NCI-H446 treated with DMSO at 0.1 percent for 48 hours (cell line): ENCODE data around the gene TRMT5.

Experiments
- DNase-seq: peaks from one replicate; lab custom pipeline; 2025; lab: John Stamatoyannopoulos, UW

TRMT5 gene, protein sequence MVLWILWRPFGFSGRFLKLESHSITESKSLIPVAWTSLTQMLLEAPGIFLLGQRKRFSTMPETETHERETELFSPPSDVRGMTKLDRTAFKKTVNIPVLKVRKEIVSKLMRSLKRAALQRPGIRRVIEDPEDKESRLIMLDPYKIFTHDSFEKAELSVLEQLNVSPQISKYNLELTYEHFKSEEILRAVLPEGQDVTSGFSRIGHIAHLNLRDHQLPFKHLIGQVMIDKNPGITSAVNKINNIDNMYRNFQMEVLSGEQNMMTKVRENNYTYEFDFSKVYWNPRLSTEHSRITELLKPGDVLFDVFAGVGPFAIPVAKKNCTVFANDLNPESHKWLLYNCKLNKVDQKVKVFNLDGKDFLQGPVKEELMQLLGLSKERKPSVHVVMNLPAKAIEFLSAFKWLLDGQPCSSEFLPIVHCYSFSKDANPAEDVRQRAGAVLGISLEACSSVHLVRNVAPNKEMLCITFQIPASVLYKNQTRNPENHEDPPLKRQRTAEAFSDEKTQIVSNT

DNA sequence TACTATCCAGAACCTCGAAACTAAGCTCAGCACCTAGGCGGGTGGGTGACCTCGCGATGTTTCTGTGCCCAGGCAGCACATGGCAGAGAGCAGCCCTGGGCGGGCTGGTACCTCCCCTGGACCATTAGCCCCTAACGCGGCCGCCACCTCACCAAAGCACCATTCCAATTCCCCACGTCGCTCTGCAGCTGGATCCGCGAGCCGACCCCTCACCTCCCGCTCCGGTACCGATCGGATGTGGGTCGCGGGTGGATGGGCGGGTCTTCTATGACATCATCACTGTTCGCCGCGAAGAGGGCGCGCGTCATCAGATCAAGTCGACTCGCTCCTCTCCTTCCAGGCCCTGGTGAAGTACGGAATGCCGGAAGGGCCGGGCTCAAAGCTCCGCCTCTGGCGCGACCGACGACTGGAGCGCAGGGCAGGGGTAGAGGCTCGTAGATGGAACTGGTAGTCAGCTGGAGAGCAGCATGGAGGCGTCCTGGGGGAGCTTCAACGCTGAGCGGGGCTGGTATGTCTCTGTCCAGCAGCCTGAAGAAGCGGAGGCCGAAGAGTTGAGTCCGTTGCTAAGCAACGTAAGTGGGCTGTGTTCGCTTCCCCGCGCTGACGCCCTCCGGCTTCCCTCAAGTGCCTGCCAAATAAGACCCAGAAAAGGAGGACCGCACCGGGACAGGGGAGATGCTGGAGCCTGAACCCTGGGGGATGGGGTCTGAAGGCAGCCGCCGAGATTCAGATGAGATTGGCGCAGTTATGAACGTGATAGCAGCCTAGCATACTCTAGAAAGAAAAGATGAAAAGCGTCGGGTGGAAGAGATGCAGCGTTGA lies at the start of gene TRMT5, which contains the start of gene SLC38A6:
Gene TRMT5 (minus strand): TSS at position 269 of the 822 bp plus-strand sequence. CDS start 106 bp downstream, at position 163.
Gene SLC38A6 (plus strand): TSS at position 435 of the 822 bp plus-strand sequence. CDS start 33 bp downstream, at position 468.
- DNase-seq = peak; percentile 84

DNA sequence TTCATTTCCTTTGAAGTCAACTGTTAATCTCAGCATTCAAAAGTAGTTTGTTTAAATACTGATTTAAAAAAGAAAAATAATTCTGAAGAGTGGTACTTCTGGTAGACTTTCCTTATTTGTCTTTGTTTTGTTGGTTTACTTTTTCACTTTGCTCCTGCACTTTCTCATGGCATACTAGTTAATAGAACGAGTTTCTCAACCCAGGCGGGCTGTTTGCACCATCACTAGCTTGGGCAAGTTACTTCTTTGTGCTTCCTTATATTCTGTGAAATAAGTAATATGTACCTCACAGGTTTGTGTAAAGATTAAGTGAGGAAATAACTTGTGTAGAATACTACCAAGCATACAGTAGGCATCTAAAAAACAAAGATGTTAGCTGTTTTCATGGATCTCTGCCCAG lies 45.6 kb upstream of the TRMT5 start:
- no peak for DNase-seq

DNA sequence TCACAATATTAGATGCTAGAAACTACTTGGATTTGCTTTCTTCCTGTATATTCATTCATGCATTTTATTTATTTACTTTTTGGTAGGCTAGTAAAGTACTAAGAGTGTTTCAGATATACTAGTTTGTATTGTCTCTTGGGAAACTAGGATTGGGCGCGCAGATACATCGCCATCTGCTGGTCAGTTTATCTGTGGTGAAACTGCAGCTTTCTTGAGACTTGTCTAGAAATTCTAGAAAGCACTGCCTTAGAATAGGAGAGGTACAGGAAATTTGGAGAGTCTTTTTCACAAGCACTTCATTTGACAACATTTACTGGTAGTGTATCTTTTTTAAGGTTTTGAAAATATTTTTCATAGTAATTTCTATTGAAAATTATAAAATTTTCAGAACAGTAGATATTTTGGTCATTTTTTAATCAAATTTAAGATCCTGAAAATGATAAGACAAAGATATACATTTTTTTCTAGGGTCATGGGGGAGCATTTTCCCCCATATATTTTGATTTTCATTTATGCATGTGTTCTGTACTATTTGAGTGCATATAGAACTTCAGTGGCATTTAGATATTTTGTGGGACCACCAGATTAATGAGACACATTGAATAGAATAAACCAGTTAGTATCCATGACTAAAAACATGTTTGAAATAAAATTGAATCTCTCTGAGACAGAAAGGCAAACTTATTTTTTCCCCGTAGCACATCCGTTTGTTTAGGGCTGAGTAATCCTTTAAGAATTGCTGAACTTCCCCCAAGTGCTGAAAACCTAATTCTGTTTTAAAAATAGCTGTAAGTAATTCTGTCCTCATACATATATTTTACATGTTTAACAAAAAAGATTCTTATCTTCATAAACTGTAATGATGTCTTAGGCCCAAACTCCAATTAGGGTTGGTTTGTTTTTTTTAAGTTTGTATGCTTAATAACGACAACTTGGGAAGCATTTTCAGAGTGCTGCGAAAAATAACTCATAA lies 44.7 kb upstream of the TRMT5 start:
- DNase-seq = peak; percentile 56

DNA sequence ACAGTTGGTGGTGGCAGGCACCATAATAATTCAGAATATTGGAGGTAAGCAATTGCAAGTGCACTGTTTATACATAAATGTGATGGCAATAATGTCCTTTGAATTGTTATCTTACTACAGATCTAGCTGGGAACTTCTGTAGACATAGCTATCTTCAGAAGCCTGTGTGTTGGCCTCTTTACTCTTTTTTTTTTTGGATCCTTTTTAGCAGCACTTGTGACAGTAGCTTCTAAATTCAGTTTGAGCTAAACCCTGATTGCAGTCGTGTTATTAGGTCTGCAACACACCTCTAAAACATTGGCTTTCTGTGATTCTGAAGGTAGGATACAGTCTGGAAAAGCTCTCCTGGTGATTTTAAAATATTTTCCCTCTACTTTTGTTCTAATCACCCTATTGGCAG lies 38.7 kb upstream of the TRMT5 start:
- DNase-seq = no peak

DNA sequence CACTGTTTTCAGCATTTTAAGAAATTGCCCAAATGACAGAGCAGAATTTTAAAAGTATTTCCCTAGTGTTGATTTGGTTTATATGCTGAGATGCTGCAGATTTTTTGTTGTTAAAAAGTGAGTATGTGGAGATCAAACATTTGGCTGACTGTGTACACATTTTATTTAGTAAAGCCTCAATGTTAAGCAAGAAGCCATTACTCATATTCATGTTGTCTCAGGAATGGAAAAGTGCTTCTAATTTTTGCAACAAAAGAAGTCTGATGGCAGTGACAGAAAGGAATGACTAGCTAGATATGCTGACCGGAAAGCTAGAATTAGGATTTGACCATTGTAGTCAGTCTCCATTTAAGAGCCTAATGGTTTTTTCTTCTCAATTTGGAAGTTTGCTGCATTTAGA lies 22.7 kb upstream of the TRMT5 start:
- DNase-seq = no peak

DNA sequence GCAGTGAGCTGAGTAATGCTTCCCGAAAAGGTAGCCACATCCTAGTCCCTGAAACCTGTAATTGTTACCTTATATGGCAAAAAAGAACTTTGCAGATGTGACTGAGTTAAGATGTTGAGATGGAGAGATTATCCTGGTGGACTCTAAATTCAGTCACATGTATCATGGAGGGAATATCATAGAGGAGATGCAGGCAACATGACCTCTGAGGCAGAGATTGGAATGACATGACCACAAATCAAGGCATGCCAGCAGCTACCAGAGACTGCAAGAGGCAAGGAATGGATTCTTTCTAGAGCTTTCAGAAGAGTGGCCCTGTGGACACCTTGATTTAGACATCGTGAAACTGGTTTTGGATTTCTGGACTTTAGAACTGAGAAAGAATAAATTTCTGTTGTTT lies 18.7 kb upstream of the TRMT5 start:
- no peak for DNase-seq

DNA sequence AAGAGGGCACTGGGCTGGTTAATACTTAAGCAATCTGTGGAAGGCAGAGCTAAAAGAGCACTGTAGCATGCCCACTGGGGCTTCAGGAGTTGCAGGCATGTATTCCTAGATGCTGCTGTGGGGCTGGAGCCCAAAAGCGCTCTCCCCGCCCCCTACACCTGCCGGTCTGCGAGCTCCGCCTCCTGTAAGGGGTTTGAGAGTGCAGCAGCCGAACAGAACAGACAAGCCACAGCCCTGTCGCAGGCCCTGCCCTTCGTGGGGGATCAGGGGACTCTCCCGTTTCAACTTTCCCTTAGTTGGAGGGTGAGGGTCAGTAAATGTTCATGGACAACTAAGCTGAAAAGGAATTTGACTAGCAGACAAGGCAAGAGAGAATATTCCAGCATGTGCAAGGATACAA lies 17.7 kb upstream of the TRMT5 start:
- no peak for DNase-seq

DNA sequence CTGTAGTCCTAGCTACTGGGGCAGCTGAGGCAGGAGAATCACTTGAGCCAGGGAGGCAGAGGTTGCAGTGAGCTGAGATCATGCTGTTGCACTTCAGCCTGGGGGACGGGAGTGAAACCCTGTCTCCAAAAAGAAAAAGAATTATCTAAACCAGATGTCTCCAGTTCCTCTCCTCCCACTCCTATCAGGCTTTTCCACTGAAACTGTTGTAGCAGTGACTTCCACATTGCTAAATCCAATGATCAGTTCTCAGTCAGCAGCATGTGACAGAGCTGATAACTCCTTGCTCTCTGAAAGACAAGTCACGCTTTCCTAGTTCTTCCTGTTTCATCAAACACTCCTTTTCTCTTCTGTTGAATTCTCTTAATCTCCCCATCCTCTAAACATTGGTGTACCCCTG lies 8.7 kb upstream of the TRMT5 start:
- DNase-seq = no peak

DNA sequence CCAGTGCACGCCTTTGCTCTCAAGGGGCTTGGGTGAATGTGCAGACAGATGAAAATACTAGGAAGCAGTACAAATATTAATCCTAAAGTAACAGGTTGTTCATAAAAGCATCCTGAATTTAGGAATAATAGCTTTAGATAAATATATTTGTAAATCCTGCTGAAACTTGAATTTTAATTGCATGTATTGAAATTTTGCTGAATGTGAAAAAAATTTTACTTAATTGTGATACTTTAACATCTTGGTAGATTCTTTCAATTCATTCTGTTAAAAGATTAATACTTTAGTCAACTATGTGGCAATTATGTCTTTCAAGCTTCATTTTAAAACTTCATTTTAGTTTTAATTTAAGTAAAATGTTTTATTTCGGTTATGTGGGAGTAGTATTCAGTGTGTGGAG lies 5.6 kb upstream of the TRMT5 start:
- no peak for DNase-seq

DNA sequence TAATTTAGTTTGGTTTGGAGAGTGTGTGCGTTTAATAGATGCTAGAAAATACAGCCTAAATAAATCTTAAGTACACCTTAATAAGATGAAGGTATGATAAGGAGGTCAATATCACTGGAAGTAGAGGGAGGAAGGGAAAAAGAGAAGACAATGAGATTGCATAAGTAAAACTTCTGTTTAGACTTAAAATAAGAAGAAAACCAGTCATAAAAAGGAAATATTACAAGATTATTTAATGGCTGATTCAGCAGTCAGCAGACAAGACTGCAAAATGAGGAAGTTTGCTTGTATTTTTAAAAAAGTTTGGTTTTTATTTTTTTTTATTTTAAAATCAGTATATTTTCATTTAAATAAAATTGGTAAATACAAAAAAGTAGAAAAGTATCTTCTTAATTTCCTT lies 3.3 kb upstream of the TRMT5 start:
- DNase-seq = no peak

DNA sequence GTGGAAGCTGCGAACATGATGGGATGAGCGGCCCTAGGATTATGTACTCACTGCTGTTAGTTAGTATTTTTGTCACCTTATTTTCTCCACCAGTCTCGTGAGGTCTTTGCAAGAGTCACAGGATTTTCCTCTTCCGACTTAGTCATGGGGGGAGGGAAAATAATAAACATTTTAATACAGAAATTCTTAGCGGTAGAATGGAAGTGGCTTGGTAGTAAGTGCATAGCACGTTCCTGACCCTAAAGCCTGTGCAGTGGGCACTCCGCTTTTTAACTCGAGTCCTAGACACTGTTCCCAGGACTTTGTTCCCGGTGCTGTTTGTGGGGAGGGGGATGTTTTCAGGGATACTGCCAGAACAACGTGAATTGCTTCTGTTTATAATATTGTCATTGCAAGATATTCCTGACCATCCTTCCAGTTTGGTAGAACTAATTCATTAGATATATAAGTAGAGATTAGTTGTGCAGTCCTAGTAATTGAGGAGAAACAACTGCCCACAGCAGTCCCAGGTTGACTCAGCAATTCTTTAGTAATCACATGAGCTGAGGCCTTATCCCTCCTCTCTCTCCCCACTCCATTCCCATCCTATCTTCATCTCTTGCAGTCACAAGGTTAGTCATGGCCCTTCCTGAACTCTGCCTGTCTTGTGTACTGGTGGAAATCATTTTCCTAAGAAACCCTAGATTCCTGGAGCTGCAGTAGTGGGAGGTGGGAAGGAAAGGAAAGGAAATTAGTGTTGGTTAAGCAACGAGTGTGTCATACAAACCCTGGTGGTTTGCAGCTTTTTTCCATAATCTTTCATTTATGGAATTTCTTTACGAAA lies 965 bp upstream of the TRMT5 start:
- DNase-seq = no peak

DNA sequence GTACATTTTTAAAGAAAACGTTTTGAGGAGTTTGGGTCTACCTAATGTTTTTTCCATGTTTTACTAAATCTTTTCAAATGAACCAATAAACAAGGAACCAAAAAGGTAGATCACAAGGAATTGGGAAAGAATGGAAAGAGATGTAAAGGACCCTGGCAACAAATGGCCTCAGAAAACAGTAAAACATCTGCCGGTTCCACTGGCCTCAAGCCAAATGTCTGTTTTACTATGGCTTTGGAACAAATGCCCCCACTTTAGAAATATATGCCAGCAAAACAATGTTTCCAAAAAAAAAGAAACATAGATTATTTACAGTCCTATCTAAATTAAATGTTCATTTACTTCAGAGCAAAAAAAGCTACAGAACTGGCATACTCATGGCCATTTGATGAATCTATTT lies 3.0 kb downstream of the TRMT5 start:
- no peak for DNase-seq

DNA sequence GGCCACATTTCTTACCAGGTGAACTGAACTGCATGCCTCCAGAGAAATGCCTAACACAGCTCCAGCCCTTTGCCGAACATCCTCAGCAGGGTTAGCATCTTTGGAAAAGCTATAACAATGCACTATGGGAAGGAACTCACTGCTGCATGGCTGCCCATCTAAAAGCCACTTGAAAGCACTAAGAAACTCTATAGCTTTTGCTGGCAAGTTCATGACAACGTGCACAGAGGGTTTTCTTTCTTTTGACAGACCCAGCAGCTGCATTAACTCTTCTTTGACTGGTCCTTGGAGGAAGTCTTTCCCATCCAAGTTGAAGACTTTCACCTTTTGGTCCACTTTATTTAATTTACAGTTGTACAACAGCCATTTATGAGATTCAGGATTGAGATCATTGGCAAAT lies 5.3 kb downstream of the TRMT5 start:
- no peak for DNase-seq

DNA sequence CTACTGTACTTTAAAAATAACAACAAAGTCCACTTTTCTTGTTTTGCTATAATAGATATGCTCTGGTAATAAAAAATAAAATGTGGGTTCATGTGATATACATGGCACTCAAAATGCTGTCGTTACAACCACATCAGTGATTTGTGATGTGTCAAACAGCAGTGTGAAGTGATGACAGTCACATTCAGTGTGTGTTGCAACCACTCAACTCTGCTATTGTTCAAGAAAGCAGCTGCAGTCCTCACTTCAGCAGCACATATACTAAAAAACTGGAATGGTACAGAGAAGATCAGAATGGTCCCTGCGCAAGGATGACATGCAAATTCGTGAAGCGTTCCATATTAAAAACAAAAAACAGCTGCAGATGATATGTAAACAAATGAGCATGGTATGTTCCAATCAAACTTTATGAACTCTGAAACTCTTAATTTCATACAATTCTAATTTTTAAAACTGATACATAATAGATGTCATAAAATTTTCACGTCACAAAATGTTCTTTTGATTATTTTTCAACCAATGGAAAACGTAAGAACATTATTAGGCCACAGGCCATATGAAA lies 6.7 kb downstream of the TRMT5 start:
- DNase-seq = no peak

DNA sequence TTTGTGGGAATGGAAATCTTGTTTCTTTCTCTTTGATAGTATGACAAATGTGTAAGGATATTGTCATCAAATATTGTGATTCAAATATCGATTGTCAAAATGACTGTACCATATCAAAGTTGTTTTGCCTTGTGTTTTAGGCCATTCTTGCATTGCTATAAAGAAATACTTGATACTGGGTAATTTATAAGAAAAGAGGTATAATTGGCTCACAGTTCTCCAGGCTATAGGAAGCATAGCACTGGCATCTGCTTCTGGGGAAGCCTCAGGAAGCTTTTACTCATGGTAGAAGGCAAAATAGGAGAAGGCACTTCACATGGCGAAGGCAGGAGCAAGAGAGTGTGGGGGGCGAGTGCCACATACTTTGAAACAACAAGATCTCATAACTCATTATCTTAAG lies 7.8 kb downstream of the TRMT5 start:
- no peak for DNase-seq

DNA sequence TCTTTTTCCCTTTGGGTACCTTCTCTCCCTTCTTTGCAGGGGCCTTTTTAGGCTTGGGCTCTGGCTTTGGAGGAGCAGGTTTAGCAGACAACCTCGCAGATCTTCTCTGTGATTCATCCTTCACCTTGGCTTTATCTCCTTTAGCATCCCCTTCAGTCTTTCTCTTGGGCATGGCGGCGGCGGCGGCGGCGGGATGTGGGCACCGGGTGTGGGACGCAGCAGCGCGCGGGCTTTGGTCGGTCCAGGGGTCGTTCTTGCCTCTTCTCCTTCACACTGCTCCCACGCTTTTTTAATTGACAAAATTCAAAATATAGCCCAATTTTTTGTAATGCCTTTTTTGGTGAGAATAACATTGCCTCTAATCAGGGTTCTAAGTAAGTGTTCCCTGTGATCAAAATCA lies 8.6 kb downstream of the TRMT5 start:
- DNase-seq = no peak

DNA sequence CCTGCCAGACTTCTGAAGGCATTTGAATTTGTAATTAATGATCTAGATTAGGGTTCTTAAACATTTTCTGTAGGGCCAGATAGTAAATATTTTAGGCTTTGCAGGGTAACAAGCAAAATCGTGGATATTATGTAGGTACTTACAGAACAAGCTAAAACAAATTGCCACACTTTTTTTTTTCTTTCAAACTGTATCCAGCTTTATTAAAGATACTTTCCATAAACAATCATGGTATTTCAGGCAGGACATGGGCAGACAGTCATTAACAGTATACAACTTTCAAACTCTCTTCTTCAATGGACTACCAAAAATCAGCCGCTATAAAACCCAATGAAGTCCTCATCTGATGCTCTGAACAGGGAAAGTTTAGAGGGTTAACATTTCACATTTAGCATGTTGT lies 9.6 kb downstream of the TRMT5 start:
- DNase-seq = no peak

DNA sequence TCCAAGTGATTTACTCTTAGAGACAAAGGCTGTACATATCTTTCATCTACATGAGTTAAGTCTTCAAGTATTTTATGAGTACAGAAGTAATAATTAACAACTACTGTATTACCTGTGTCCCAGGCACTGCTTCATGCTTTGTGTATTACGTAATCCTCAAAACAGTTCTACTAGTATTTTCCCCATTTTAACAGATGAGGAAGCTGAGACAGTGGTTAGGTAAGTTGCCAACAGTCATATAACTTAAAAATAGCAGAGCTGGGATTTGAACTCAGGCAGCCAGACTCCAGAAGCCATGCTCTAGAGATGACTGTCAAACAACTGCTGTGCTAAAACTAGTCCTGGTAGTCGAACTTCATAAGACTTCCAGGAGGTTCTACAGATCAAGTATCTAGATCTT lies 10.7 kb downstream of the TRMT5 start:
- no peak for DNase-seq

DNA sequence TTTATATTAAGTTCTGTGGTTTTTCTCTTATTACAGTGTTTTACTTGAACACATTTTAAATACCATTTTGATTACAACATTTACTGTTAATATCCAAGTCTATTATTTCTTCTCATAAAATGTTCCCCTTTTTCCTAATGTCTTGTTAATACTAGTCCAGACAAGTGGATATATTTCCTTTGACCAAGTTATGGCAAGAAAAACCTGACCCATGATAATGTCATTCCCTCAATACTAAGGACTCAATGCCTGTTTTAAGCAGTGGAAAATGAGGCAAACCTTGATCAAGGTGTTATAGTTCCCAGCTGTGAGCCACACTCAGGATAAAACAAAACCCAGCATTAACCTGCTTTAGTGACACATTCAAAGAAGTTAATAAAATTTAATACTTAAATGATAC lies 12.2 kb downstream of the TRMT5 start:
- no peak for DNase-seq

DNA sequence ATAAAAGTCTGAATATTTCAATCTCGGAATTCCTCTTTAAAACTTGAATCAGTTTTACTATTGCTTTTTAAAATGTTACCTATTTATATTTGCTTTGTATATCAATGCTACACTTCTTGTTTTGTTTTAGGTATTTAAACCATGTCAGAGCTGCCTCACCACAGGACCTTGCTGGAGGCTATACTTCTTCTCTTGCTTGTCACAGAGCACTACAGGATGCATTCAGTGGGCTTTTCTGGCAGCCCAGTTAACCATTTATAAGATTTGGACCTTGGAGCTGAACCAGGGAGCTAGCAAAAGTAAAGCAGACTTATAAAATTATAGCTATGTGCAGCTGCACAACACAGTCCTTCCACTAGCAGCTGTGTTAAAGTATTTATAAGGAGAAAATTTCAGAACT lies 12.8 kb downstream of the TRMT5 start:
- DNase-seq = no peak

DNA sequence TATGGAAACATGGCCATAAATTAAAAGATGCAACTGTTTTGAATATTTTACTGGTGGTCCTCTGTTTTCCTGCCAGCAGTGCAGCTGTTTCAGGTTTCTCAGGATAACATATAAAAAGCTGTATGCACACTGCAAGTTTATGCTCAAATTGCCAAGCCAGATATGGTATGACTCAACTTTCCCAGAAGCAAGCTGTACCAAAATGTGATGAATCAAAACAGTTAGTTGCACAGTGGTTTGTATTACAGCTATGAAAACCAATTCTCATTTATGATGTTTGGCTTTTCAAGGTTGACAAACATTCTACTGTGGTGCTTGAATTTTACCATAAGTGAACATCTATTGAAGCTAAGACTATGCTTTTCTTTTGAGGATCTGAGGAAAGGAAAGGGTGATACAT lies 15.5 kb downstream of the TRMT5 start:
- no peak for DNase-seq
